GM21360 (cell line): ENCODE results near the gene RSPH3.
"Not testable (repeated sequence)": the region's sequence is repeated elsewhere in the genome, so short reads cannot be mapped to it uniquely, and the experiment has no call there.

Source experiments
- ATAC-seq: cut with Tn5 transposase; IDR thresholded peaks from one replicate; pipeline ENCODE4 v1.9.1; 2021; ENCODE audit warnings: mild to moderate bottlenecking, moderate library complexity; ENCODE audit not compliant: unreplicated experiment

Gene RSPH3

DNA sequence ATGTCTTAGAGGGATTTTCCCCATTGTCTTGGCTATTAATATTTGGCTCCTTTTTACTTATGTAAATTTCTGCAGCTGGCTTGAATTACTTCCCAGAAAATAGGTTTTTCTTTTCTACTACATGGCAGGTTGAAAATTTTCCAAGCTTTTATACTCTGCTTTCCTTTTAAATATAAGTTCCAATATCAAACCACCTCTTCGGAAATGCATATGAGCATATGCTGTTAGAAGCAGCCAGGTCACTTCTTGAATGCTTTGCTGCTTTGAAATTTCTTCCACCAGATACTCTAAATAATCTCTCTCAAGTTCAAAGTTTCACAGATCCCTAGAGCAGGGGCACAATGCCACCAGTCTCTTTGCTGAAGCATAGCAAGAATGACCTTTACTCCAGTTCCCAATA is 25.2 kb upstream of the RSPH3 start:
- ATAC-seq, result not testable (repeated sequence)

DNA sequence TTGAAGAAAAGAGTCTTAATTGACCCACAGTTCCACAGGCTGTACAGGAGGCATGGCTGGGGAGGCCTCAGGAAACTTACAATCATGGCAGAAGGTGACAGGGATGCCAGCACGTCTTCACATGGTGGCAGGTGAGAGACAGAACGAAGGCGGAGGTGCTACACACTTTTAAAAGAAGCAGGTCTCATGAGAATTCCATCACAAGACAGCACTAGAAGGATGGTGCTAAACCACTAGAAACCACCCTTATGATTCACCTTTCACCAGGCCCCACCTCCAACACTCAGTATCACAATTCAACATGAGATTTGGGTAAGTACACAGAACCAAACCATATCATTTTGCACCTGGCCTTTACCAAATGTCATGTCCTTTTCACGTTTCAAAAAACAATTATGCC is 23.9 kb upstream of the RSPH3 start:
- no peak for ATAC-seq

DNA sequence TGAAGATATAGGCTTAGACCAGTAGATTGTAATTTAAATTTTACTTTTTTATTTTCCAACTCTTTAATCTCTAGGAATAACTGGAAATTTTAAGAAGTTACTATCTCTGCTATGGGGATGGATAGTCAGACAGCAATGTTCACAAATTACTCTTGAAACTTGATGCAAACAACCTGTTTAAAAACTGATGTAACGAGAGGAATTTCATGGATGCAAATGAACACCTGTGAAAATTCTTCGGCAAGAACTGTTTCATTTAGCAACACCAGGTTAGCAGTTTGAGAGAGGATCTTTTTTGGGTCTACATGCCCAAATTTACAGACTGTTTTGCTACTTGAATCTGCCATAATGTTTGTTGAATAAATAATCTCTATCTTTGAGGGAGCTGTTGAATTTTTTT is 20.0 kb upstream of the RSPH3 start:
- no peak for ATAC-seq

DNA sequence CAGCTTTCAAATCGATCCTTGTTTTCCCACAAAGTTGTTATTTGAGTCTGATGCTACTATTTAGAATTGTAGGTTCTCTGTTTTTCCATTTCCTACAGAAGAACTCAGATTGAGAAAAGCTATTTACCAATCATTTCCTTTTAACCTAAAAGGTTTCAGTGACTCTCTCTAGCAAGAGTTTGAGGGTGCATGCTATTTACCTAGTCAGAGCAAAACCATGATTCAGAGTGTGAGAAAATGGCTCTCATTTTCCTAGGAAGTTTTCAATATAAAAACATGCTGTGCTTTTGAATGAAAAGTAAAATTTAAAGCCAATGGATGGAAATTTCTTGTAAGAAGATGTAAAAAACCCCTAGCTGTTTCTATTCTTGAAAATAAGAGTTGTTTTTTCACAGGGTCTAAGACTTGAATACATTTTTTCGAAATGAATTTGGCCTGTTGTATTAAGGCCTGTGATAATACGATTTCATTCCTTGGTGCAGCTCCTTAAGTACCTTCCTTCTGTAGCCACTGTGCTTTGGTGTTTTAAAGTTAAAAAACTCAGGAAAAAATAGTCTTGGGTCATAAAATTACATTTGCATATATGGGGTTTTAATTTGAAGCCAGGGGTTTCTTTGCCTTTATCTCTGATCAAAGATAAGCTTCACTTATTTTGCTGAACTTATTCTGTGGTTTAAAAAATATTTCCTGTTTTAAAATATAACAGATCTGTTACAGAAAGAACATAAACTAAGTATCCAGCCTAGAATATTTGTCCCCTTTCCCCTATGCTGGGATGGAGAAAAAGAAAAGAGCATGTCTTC is 18.0 kb upstream of the RSPH3 start:
- ATAC-seq, result no peak

DNA sequence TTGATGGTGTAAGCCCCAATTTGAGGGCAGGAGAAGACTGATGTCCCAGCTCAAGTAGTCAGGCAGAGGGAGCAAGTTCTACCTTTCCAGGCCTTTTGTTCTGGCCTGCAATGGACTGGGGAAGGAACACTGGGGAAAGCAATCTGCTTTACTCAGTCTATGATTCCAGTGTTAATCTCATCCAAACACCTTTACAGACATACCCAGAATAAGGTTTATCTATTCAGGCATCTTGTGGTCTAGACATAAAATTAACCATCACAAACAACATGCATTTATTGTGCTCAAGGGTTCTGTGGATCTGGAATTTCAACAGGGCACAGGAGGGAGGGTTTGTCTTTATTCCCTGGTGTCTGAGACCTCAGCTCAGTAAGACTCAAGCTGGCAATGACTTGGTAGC is 14.4 kb upstream of the RSPH3 start:
- ATAC-seq, result no peak

DNA sequence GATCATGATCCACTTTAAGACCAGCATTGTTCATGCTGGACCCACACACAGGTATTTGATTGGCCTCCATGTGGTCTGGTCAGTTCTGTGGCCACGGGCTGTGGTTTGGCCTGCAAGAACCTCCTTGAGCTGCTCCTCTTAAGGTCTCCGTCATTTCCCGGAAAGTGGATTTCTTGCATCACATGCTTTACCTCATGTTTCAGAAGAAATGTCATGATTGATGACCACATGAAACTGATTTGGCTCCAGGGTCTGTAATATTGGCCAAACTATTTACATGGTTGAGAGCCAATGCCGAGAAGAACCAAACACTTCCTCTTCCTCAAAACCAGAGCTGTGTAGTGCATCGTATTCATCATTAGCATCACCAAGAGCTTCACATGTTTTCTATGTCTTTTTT is 13.2 kb upstream of the RSPH3 start:
- ATAC-seq, result no peak

DNA sequence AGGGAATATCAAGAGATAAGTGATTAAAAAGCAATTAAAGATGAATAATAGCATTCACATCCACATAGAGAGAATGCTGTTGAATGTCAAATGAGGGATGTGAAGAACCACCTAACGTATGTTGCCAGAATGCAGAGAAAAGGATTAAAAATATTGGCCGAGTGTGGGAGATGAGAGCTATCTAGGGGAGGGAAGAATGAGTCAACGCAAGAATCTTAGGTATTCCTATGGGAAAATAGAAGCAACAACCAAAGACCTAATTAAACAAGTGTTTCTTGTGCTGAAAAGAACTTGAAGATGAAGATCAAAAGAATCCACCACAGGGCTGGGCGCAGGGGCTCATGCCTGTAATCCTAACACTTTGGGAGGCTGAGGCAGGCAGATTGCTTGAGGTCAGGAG is 12.2 kb upstream of the RSPH3 start:
- no peak for ATAC-seq

DNA sequence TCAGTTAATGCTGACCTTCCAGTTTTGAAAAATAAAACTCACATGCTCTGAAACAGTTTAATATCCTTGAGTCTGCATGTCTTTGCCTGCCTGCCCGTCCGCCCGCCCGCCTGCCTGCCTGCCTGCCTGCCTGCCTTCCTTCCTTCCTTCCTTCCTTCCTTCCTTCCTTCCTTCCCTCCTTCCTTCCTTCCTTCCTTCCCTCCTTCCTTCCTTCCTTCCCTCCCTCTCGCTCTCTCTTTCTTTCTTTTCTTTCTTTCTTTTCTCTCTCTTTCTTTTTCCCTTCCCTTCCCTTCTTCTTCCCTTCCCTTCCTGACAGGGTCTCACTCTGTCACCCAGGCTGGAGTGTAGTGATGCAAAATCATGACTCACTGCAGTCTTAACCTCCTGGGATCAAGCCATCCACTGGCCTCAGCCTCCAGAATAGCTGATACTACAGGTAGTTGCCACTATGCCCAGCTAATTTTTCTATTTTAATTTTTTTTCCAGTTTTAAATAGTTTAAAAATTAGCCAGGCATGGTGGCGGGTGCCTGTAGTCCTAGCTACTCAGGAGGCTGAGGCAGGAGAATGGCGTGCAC is 10.1 kb upstream of the RSPH3 start:
- ATAC-seq, result not testable (repeated sequence)

DNA sequence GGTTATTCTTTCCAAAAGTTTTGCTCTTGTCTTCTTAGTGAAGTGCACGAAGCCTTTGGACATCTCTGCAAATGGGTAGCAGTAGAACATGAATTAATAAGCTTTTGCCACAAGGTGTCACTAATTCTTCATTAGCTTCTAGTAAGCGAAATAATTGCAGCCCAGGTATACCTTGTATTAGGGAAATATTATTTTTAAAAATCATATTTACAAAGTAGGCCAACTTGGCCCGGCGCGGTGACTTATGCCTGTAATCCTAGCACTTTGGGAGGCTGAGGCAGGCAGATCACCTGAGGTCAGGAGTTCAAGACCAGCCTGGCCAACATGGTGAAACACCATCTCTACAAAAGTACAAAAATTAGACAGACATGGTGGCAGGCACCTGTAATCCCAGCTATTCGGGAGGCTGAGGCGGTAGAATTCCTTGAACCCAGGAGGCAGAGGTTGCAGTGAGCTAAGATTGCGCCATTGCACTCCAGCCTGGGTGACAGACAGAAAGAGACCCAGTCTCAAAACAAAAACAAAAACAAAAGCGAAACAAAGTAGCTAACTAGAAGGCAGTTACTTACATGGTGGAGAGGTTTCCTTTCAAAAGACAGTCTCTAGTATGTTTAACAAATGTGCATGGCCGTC is 8.8 kb upstream of the RSPH3 start:
- ATAC-seq, result peak; percentile 62

DNA sequence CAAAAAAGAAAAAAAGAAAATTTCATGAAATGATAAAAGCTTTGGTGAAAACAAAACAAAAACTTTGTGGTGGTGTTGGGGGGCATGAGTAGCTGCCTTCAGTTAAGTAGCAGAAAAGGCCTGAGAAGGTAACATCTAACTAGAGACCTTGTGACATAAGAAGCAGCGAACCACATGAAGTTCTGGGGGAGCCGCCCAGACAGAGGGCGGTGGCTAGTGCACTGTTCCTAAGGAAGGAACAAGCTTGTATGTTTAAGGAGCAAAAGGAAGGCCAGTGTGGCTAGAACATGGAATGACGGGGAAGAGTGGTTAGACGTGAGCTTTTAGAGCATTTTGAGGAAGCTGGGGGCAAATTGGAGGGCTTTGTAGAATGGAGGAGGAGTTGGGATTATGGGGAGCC is 7.5 kb upstream of the RSPH3 start:
- no peak for ATAC-seq

DNA sequence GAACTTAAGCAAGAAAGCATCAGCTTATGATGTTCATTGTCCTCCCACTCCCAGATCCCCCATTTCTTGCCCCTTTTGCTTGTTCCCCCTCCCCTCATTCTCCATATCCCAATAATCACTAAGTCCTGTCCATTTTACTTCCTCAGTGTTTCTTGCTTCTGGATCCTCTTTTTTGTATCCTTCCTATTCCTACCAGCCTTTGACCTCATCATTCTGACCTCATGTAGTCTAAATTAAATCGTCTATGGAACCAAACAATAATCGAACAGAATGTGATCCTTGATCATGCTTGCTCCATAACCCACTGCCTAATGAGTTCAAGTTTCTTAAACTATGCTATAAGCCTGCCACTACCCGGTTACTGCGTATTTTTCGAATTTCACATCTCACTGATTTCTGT is 5.4 kb upstream of the RSPH3 start:
- ATAC-seq, result no peak

DNA sequence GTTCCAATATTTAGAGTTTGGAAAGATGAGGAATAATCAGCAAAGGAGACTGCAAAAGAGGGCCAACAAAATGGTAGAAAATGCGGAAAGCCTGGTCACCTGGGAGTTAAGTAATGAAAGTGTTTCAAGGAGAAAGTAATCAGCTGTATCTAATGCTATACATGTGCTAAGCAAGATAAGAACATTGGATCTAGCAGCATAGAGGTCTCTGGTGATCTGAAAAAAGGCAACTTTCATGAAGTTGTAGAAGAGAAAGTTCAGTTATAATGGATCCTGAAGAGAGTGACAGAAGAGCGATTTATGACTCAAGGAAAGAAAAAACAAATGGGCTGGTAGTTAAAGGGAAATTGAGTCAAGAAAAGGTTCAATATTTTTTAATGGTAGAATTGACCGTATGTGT is 4.6 kb upstream of the RSPH3 start:
- no peak for ATAC-seq

DNA sequence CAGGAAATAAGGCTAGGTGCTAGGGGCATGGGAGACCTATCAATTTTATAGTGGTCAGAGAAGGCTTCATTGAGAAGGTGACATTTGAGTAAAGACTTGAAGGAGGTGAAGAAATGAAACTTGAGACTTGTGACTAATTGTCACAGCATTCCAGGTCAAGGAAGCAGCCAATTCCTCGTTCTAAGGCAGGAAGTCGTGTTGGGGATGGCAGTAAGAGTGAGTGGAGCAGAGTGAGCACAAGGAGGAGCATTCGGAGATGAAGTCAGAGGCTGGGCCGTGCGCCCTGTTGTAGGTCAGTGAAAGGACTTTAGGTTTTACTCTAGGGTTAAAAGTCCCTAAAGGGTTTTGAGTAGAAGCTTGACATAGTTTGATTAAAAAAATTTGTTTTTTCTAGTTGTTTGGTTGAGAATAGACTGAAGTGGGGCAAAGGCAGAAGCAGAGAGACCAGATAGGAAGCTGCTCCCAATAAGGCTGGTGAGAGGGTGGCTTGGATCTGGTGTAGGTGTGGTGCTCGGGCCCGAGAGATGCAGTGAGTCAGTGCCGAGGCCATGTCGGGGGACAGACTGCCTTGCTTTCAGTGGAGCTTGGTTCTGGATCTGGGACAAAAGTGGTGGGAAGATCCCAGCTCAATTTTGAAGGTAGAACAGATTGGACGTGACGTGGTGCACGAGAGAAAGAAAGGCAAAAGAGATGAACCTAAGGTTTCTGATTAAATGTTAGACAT is 2.6 kb upstream of the RSPH3 start:
- ATAC-seq, result no peak

DNA sequence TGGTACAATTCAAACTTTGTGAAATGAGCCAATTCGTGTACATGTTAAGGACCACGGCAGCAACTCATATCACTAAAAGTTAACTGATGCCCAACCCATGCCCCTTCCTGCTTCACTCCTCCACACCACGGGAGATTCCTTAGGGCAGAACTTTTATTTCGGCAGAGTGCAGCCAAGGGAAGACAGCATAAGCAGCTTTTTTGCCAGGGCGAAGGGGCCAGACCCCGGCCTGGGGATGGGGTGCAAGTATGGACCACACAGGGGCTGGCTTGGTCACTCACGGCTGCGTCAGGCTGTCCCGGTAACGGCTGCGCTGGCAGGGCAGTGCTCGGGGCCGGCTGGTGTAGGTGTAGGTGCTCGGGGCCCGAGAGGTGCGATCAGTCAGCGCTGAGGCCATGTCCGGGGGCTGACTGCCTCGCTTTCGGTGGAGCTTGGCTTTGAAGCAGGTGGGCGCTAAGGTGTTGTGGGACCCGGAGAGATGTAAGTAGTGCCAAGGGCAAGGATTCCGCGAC is 792 bp downstream of the RSPH3 start:
- peak; percentile 24 for ATAC-seq

DNA sequence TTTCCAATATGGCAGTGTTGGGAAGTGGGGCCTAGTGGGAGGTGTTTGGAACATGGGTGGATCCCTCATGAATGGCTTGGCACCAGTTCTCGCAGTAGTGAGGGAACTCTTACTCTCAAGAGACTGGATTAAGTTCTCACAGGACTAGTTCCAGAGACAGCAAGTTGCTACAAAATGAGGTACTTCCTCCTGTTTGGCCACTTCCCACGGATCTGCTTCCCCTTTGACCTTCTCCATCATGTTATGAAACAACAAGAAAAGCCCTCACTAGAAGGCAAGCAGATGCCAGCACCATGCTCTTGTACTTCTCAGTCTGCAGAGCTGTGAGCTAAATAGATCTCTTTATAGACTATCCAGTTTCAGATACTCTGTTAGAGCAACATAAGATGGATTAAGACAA is 3.1 kb downstream of the RSPH3 start:
- ATAC-seq, result no peak

DNA sequence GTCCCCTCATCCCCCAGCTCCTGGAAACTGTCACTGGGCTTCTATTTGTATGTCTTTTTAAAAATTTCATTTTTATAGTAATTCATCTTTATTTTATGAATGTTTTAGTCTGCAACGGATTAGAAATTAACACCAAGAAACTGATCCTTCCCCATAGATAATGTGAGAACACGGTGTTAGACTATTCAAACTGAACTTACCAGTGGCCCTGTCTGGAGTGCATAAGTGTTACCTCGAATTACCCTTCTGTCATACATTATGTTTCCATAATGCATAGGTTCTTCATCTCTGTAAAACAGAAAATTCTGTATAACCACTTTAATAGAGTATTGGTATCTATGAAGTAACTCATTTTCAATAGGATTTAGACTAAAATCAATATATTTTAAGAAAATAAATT is 6.4 kb downstream of the RSPH3 start:
- ATAC-seq, result no peak

DNA sequence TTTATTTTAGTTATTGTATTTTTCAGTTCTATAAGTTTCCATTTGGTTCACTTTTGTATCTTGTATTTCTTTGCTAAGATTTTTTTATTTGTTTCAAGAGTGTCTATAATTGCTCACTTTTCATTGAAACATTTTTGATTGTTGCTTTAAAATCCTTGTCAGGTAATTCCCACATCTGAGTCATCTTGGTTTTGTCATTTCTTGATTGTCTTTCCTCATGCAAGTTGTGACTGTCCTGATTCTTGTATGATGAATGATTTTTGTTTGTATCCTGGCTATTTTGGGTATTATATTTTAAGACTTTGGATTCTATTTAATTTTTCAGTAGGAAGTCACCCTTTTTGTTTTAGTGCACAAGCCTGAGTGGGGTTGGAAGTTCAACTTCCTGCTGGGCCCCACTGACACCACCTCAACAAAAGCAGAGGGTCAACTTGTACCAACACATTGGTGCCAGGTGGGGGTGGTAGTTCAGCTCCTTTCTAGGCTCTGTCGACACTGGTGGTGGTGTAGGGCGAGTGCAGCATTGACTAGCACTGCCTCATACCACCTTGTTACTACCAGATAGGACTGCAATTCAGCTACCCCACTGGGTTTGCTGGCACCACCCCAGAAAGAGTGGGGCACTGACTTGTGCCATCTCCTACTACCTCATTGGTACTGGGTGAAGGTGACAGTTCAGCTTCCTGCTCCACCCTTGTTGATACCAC is 8.8 kb downstream of the RSPH3 start:
- no peak for ATAC-seq

DNA sequence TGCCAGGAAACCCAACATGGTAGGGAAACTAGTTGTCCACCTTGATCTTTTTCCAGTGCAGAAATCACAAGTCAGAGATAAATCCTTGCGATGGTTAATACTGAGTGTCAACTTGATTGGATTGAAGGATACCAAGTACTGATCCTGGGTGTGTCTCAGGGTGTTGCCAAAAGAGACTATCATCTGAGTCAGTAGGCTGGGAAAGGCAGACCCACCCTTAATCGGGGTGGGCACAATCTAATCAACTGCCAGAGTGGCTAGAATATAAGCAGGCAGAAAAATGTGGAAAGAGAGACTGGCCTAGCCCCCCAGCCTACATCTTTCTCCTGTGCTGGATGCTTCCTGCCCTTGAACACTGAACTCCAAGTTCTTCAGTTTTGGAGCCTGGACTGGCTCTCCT is 10.3 kb downstream of the RSPH3 start:
- ATAC-seq, result not testable (repeated sequence)

DNA sequence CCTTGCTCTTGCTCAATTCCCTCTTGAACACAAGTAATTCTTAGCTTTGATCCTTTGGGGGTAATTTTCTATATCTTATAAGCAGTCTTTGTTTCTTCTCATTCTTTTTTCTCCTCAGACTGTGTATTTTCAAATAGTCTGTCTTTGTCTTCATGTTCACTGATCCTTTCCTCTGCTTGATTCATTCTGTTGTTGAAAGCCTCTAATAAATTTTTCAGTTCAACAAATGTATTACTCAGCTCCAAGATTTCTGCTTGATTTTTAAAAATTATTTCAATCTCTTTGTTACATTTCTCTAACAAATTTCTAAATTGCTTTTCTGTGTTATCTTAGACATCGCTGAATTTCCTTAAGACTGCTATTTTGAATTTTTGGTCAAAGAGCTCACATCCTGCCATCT is 11.5 kb downstream of the RSPH3 start:
- no peak for ATAC-seq

DNA sequence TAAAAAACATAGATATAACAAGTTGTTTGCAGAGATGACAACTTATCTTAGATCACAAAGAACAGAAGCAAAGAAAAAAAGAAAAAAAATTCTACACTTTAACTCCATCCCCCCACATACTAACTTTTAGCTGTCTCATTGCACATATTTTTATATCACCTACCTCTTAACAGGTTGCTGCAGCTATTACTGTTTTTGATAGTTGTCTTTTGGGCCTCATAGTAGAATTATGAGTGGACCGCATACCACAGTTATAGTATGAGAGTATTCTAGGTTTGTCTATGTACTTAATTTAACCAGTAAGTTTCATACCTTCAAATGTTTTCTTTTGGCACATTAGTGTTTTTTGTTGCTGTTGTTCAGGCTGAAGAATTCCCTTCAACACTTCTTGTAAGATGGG is 12.3 kb downstream of the RSPH3 start:
- ATAC-seq, result no peak

DNA sequence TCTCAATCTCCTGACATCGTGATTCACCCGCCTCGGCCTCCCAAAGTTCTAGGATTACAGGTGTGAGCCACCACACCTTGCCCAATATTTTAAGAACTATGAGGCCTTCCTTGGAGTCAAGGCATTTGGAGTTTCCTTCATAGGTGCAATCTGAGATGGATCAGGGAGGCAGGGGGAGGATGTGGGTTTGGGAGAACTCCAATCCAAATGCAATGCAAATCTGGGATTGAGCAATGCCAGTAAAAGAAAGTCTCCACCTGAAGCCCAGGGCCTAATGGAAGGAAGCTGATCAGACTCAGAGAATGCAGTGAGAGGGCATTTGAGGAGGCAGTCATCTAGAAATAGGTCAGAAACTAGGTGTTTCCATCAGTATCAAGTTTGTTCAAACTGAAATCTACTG is 21.2 kb downstream of the RSPH3 start:
- no peak for ATAC-seq
